GM12873 (cell line): ENCODE results near the gene RXRA.
A peak's percentile ranks its signal among the peaks of the same experiment; 100 is the strongest.

ENCODE experiments used
- CTCF ChIP-seq: IDR thresholded peaks from 2 replicates; pipeline ENCODE4 v1.5.1; 2012; ENCODE audit warnings: low read depth, mild to moderate bottlenecking, moderate library complexity, low read length, control low read depth; ENCODE audit not compliant: insufficient read depth; ENCODE audit errors: missing control alignments

RXRA gene

GRCh38 chr9:134373269-134373668 lies 47.0 kb downstream of the RXRA start:
- peak; percentile 58 for TF ChIP-seq CTCF

- TF ChIP-seq CTCF, result no peak
Observed at GRCh38 chr9:134373953-134374300, 47.7 kb downstream of the RXRA start.

- no peak for TF ChIP-seq CTCF
Observed at GRCh38 chr9:134374301-134375010, 48.2 kb downstream of the RXRA start.

- no peak for TF ChIP-seq CTCF
Observed at GRCh38 chr9:134375011-134375390, 48.7 kb downstream of the RXRA start.

- TF ChIP-seq CTCF, result no peak
Observed at GRCh38 chr9:134375430-134376385, 49.5 kb downstream of the RXRA start.

GRCh38 chr9:134376386-134377142 lies 50.3 kb downstream of the RXRA start:
- no peak for TF ChIP-seq CTCF

- no peak for TF ChIP-seq CTCF
Observed at GRCh38 chr9:134377143-134377484, 50.9 kb downstream of the RXRA start.
